Measurements from ENCODE around the gene THSD4.

DNA sequence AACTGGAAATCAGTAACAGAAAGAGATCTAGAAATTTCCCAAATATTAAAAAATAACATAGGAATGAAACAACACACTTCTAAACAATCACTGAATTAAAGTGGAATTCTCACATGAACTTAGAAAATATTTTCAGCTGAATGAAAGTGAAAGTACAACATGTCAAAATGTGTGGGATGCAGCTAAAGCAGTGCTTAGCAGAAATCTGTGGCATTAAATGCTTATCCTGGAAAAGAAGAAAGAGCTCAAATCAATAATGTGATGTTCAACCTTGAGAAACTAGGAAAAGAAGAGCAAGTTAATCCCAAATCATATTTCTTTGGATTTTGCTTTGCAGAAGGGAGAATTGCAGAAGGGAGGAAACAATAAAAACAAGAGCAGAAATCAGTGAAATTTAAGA is 596.9 kb downstream of the THSD4 start:
- TF ChIP-seq, protein P1, sequence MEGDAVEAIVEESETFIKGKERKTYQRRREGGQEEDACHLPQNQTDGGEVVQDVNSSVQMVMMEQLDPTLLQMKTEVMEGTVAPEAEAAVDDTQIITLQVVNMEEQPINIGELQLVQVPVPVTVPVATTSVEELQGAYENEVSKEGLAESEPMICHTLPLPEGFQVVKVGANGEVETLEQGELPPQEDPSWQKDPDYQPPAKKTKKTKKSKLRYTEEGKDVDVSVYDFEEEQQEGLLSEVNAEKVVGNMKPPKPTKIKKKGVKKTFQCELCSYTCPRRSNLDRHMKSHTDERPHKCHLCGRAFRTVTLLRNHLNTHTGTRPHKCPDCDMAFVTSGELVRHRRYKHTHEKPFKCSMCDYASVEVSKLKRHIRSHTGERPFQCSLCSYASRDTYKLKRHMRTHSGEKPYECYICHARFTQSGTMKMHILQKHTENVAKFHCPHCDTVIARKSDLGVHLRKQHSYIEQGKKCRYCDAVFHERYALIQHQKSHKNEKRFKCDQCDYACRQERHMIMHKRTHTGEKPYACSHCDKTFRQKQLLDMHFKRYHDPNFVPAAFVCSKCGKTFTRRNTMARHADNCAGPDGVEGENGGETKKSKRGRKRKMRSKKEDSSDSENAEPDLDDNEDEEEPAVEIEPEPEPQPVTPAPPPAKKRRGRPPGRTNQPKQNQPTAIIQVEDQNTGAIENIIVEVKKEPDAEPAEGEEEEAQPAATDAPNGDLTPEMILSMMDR (optimal IDR thresholded peaks at IDR 0.05 in 1 of 3, IDR thresholded peaks at IDR 0.05 in 1 of 3, conservative IDR thresholded peaks at IDR 0.05 in 1 of 3; ENCODE audit: extremely low read depth in 1 of 3, insufficient read depth in 2 of 3, low read length in 3 of 3), result no peak
- no peak for TF ChIP-seq EZH2 (IDR thresholded peaks at IDR 0.05; ENCODE audit: low read length)
